HG03039 (cell line): Measurements from ENCODE around the gene CGREF1.

ENCODE experiments used
- ATAC-seq: cut with Tn5 transposase; IDR thresholded peaks from one replicate; pipeline ENCODE4 v1.9.1; 2021; ENCODE audit warnings: mild to moderate bottlenecking, moderate library complexity; ENCODE audit not compliant: unreplicated experiment

The CGREF1 gene

GRCh38 chr2:27051902-27052645, 66.9 kb downstream of the CGREF1 start:
- peak; percentile 1 for ATAC-seq

- peak; percentile 59 for ATAC-seq
Observed at GRCh38 chr2:27050996-27051901, 67.7 kb downstream of the CGREF1 start, which contains the start of gene AGBL5. AGBL5 (plus strand) TSS chr2:27051668; CDS start chr2:27052959, 1,291 bp downstream.
